ENCODE data around the gene CNTNAP2. TPM values are rescaled to one million over a fixed set of nuclear protein-coding genes. Genes with fewer than 3 reads are reported as not detected.
"Not testable (repeated sequence)": the region's sequence is repeated elsewhere in the genome, so short reads cannot be mapped to it uniquely, and the experiment has no call there.

Gene CNTNAP2
- total RNA-seq, 1 donor, result under 0.01 TPM

DNA sequence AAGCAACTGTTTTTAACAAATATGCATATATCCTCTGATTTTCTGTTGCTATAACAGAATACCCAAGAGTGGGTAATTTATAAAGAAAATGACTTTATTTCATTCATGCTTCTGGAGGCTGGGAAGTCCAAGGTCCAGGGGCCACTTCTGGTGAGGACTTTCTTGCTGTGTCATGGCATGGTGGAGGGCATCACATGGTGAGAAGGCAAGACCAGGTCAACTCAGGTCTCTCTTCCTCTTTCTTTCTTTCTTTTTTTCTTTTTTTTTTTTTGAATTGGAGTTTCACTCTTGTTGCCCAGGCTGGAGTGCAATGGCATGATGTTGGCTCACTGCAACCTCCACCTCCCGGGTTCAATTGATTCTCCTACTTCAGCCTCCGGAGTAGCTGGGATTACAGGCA lies 2170.9 kb downstream of the CNTNAP2 start:
- H3K4me3 ChIP-seq (ENCODE audit: low read depth, low read length), result no peak overlapping the region
- TF ChIP-seq, protein P1, sequence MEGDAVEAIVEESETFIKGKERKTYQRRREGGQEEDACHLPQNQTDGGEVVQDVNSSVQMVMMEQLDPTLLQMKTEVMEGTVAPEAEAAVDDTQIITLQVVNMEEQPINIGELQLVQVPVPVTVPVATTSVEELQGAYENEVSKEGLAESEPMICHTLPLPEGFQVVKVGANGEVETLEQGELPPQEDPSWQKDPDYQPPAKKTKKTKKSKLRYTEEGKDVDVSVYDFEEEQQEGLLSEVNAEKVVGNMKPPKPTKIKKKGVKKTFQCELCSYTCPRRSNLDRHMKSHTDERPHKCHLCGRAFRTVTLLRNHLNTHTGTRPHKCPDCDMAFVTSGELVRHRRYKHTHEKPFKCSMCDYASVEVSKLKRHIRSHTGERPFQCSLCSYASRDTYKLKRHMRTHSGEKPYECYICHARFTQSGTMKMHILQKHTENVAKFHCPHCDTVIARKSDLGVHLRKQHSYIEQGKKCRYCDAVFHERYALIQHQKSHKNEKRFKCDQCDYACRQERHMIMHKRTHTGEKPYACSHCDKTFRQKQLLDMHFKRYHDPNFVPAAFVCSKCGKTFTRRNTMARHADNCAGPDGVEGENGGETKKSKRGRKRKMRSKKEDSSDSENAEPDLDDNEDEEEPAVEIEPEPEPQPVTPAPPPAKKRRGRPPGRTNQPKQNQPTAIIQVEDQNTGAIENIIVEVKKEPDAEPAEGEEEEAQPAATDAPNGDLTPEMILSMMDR (IDR thresholded peaks at IDR 0.05; ENCODE audit: insufficient read depth, low read length), result no peak
- no peak for DNase-seq (ENCODE audit: low read depth)

DNA sequence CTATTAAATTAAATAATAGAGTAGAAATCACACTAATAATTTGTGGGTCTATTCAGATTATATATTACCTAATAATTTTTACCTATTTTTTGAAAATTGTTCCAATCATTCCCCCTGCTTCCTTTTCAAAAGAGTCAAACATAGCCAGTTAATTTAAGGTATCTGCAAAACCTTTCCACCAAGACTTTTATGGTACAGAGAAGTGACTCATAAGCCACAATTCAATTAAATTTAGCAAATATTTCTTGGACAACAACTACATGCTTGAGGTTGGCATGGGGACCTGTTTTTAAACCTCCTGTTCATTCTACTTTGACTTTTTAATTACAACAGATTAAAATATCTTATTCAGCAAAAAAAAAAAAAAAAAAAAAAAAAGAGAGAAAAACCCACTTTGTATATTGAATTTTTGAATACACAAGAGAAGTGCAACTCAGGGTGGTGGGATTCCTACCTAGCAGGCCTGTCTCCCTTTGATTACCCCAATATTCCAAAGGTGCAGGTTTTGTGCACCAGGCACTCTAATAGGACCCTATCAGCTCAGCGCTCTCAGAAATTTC lies 2172.1 kb downstream of the CNTNAP2 start:
- DNase-seq (ENCODE audit: low read depth), result no peak
- TF ChIP-seq, protein P1 (IDR thresholded peaks at IDR 0.05; ENCODE audit: insufficient read depth, low read length), result no peak
- H3K4me3 ChIP-seq (ENCODE audit: low read depth, low read length), result no peak overlapping the region

DNA sequence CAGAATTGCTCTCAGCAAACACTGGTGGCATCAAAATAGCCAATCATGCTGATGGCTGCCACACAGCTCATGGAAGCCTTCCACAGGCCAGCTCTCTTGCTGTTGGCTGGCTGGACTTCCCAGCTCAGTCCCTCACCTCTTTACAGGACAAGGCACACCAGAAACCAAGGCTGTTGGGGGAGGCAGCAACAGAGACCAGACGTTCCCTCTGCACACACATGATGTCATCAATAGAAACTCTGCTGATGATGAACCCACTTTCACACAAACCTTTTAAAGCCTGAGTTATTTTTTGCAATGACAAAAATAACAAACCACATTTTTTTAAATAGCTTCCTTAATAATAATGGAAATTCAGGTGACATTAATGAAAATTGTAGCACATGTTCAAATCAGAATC lies 2173.0 kb downstream of the CNTNAP2 start:
- no peak for DNase-seq (ENCODE audit: low read depth)
- H3K4me3 ChIP-seq (ENCODE audit: low read depth, low read length), result no peak overlapping the region
- TF ChIP-seq, protein P1 (IDR thresholded peaks at IDR 0.05; ENCODE audit: insufficient read depth, low read length), result no peak

DNA sequence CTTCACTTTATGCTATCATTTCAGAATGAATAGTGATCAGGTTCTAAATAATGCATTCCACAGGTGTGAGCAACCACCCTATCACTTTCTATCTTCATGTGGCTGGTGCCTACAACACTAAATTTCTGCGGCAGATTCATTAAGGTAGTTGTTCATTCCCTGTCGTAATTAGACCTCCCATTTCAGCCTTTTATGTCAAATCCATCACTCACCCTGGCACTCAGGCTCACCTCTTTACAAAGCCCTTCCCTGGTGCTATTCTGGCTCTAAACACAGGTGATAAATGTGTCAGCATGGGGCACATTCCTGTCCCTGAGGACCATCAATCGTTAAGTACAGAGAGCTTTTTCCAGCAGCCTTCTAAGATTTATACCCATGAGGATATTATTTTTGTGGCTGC lies 2173.9 kb downstream of the CNTNAP2 start:
- H3K4me3 ChIP-seq (ENCODE audit: low read depth, low read length), result no peak overlapping the region
- TF ChIP-seq, protein P1 (IDR thresholded peaks at IDR 0.05; ENCODE audit: insufficient read depth, low read length), result no peak
- DNase-seq (ENCODE audit: low read depth), result no peak

DNA sequence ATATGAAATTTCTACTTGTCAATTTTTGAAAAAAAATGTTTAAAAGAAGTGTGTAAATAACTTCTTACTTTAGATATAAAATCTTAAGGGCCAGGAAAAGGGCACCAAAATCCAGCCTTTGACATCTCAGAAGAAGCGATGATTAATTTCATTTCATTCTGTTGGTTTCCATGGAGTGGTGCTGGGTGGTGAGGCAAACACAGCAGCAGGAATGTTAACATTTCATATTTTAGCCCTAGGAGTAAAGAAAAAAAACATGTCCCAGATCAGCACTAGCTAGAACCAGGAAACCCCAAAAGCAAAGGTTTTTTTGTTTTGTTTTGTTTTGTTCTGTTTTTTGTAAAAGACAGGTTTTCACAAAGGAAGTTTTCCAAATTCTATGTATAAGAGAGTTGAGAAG lies 2175.2 kb downstream of the CNTNAP2 start:
- DNase-seq (ENCODE audit: low read depth), result no peak
- TF ChIP-seq, protein P1 (IDR thresholded peaks at IDR 0.05; ENCODE audit: insufficient read depth, low read length), result no peak
- no peak overlapping the region for H3K4me3 ChIP-seq (ENCODE audit: low read depth, low read length)

DNA sequence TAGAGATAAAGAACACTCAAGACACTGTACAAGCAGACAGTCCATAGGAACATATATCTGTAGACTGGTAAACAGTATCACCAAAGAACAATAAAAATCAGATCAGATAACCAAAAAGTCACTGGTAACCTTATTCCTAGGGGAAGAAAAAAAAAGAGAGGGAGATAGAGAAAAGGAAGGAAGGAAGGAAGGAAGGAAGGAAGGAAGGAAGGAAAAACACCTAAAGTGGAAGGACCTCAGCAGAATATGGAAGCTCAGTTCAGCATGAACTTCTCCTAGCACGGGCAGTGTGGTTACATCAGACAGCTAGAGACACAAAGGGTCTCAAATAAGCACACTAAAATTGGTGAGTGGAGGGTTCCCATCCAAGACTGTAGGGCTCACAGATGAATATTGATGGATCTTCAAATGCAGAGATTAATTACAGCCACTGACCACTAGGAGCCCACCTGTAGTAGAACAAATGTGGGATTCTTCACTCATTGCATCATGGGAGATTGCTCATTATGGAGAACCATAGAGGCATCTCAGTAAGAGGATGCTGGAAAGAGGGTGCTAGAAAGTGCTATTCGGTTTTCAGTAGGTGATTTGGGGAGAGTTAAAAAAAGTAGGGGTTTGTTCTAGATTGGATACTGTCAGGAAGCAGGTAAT lies 2180.5 kb downstream of the CNTNAP2 start:
- no peak for DNase-seq (ENCODE audit: low read depth)
- no peak overlapping the region for H3K4me3 ChIP-seq (ENCODE audit: low read depth, low read length)
- TF ChIP-seq, protein P1 (IDR thresholded peaks at IDR 0.05; ENCODE audit: insufficient read depth, low read length), result no peak

DNA sequence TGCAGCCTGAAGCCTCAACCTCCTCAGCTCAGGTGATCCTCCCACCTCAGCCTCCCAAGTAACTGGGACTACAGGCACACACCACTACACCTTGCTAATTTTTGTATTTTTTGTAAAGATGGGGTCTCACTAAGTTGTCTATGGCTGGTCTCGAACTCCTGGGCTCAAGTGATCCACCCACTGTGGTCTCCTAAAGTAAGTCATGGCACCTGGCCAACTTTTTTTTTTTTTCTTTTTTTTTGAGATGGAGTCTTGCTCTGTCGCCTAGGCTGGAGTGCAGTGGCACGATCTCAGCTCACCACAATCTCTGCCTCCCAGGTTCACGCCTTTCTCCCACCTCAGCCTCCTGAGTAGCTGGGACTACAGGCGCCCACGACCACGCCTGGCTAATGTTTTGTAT lies 2182.2 kb downstream of the CNTNAP2 start:
- not testable (repeated sequence) for H3K4me3 ChIP-seq (ENCODE audit: low read depth, low read length); DNase-seq (ENCODE audit: low read depth)

Data from fibroblast of the aortic adventitia (primary cell).